H1 (cell line): ENCODE data around the gene HK1. TPM values are rescaled to one million over a fixed set of nuclear protein-coding genes. Genes with fewer than 3 reads are reported as not detected.

Experiments
- CTCF ChIA-PET: fragments of 300-600 bp; sonication (Branson Sonifier 250); formaldehyde crosslinking; loops from one replicate; lab custom pipeline; 2021; ENCODE audit not compliant: partially characterized antibody; lab: Charles Lee
- POLR2A ChIA-PET: fragments of 300-600 bp; sonication (Branson Sonifier 250); formaldehyde crosslinking; loops from one replicate; lab custom pipeline; 2021; ENCODE audit warnings: inconsistent platforms; ENCODE audit not compliant: partially characterized antibody; lab: Charles Lee
- DNase-seq, 2 experiments: peaks; one replicate each; pipeline versions ENCODE4 v3.0.0 to v3.0.0-alpha.2; 2010 to 2022; ENCODE audit warnings: low spot score in 2 of 2, low read depth in 1 of 2, mixed read lengths in 1 of 2
- FAIRE-seq: peaks from 2 replicates; lab custom pipeline; 2011; peaks lifted over from hg19 to GRCh38; lab: Jason Lieb, UNC
- H2AFZ ChIP-seq: 2 replicates; pipeline ENCODE4 v1.8.1; 2012; ENCODE audit warnings: low read length, inconsistent platforms
- H2AK5ac ChIP-seq: 2 replicates; pipeline ENCODE4 v1.6.1; 2013; ENCODE audit warnings: low read depth, low read length
- H2BK120ac ChIP-seq: replicated peaks from 2 replicates; pipeline ENCODE3; 2013; ENCODE audit warnings: low read depth, low read length, inconsistent platforms
- H2BK12ac ChIP-seq: 2 replicates; pipeline ENCODE4 v1.6.1; 2013; ENCODE audit warnings: low read depth, low read length
- H2BK15ac ChIP-seq: 2 replicates; pipeline ENCODE4 v1.6.1; 2013; ENCODE audit warnings: low read length
- H2BK20ac ChIP-seq: 2 replicates; pipeline ENCODE4 v1.6.1; 2013; ENCODE audit warnings: low read length
- H2BK5ac ChIP-seq: 2 replicates; pipeline ENCODE4 v1.6.1; 2013; ENCODE audit warnings: low read depth, low read length
- H3K14ac ChIP-seq: 2 replicates; pipeline ENCODE4 v1.6.1; 2013; ENCODE audit warnings: inconsistent platforms; ENCODE audit not compliant: insufficient read length
- H3K18ac ChIP-seq: 2 replicates; pipeline ENCODE4 v1.6.1; 2013; ENCODE audit warnings: low read length; ENCODE audit errors: extremely low read depth
- H3K23ac ChIP-seq: 2 replicates; pipeline ENCODE4 v1.6.1; 2013; ENCODE audit warnings: inconsistent platforms; ENCODE audit not compliant: insufficient read length
- H3K23me2 ChIP-seq: 2 replicates; pipeline ENCODE4 v1.6.1; 2013; ENCODE audit warnings: low read depth, low read length
- H3K27ac ChIP-seq: 2 replicates; pipeline ENCODE4 v1.6.1; 2011; ENCODE audit warnings: low read depth, low read length, inconsistent platforms
- H3K27me3 ChIP-seq, 4 experiments: replicated peaks in 1 of 4; 1 replicate in 1 of 4; 2 replicates in 3 of 4; pipeline versions ENCODE4 v1.6.1 to v1.8.1; 2011 to 2013; ENCODE audit warnings: low read length in 3 of 4, mild to moderate bottlenecking in 3 of 4, inconsistent platforms in 2 of 4, mixed read lengths in 2 of 4, moderate library complexity in 1 of 4; ENCODE audit not compliant: control insufficient read depth in 3 of 4, insufficient read depth in 3 of 4; ENCODE audit errors: extremely low read depth in 1 of 4
- H3K36me3 ChIP-seq, 4 experiments: 2 replicates each; pipeline versions ENCODE4 v1.6.1 to v1.8.1; 2011 to 2013; ENCODE audit warnings: mild to moderate bottlenecking in 4 of 4, low read length in 3 of 4, moderate library complexity in 2 of 4, control low read depth in 1 of 4, inconsistent platforms in 1 of 4; ENCODE audit not compliant: insufficient read depth in 4 of 4, control insufficient read depth in 2 of 4
- H3K4ac ChIP-seq: replicated peaks from 2 replicates; pipeline ENCODE3; 2013; ENCODE audit warnings: low read length, low read depth, mixed read lengths, inconsistent platforms; ENCODE audit not compliant: insufficient read length
- H3K4me1 ChIP-seq, 4 experiments: replicated peaks in 1 of 4; 1 replicate in 1 of 4; 2 replicates in 3 of 4; pipeline versions ENCODE4 v1.6.1 to v1.8.1; 2011 to 2013; ENCODE audit warnings: low read length in 3 of 4, inconsistent platforms in 2 of 4, mixed read lengths in 1 of 4; ENCODE audit not compliant: insufficient read depth in 4 of 4, control insufficient read depth in 3 of 4
- H3K4me2 ChIP-seq, 2 experiments: 2 replicates each; pipeline versions ENCODE4 v1.6.1 to v1.8.1; 2011 to 2013; ENCODE audit warnings: low read depth in 2 of 2, low read length in 2 of 2, control low read depth in 1 of 2, inconsistent platforms in 1 of 2, mild to moderate bottlenecking in 1 of 2; ENCODE audit not compliant: insufficient read depth in 1 of 2
- H3K4me3 ChIP-seq, 4 experiments: fragments of 200-600, 300-600 bp in 1 of 4; sonication (generic), shearing (Covaris generic), sonication (Bioruptor Twin) in 1 of 4; 2 replicates each; pipeline versions ENCODE4 v1.5.1 to v1.8.1; 2011 to 2016; ENCODE audit warnings: low read length in 4 of 4, low read depth in 3 of 4, control low read depth in 2 of 4, inconsistent platforms in 2 of 4, mild to moderate bottlenecking in 2 of 4, mixed read lengths in 1 of 4, moderate library complexity in 1 of 4; ENCODE audit not compliant: insufficient read depth in 2 of 4; ENCODE audit errors: extremely low read depth in 1 of 4
- H3K56ac ChIP-seq: replicated peaks from 2 replicates; pipeline ENCODE3; 2013; ENCODE audit warnings: low read depth, mild to moderate bottlenecking, mixed read lengths, low read length, inconsistent platforms; ENCODE audit not compliant: insufficient read length
- H3K79me1 ChIP-seq: 2 replicates; pipeline ENCODE4 v1.6.1; 2013; ENCODE audit warnings: low read depth, low read length, control low read depth
- H3K79me2 ChIP-seq, 2 experiments: 2 replicates each; pipeline versions ENCODE4 v1.6.1 to v1.8.1; 2012 to 2013; ENCODE audit warnings: low read length in 2 of 2, mild to moderate bottlenecking in 2 of 2, inconsistent platforms in 1 of 2; ENCODE audit not compliant: insufficient read depth in 2 of 2, control insufficient read depth in 1 of 2
- H3K9ac ChIP-seq, 4 experiments: replicated peaks in 1 of 4; 1 replicate in 1 of 4; 2 replicates in 3 of 4; pipeline versions ENCODE4 v1.6.1 to v1.8.1; 2011 to 2013; ENCODE audit warnings: low read depth in 3 of 4, low read length in 3 of 4, control low read depth in 2 of 4, mild to moderate bottlenecking in 2 of 4, moderate library complexity in 2 of 4, inconsistent platforms in 1 of 4; ENCODE audit errors: extremely low read depth in 1 of 4
- H3K9me3 ChIP-seq, 2 experiments: 2 replicates each; pipeline versions ENCODE4 v1.6.1 to v1.8.1; 2012 to 2013; ENCODE audit warnings: mild to moderate bottlenecking in 2 of 2, moderate library complexity in 2 of 2, control low read depth in 1 of 2, inconsistent platforms in 1 of 2, low read depth in 1 of 2, low read length in 1 of 2, mixed read lengths in 1 of 2; ENCODE audit not compliant: insufficient read depth in 2 of 2
- H4K20me1 ChIP-seq, 2 experiments: replicated peaks in 1 of 2; 2 replicates each; pipeline versions ENCODE3 to v1.8.1; 2011 to 2013; ENCODE audit warnings: inconsistent platforms in 2 of 2, low read length in 2 of 2, mild to moderate bottlenecking in 1 of 2; ENCODE audit not compliant: insufficient read depth in 2 of 2, control insufficient read depth in 1 of 2
- H4K5ac ChIP-seq: 2 replicates; pipeline ENCODE4 v1.6.1; 2013; ENCODE audit warnings: low read length, low read depth, mixed read lengths, inconsistent platforms; ENCODE audit not compliant: insufficient read length
- H4K8ac ChIP-seq: 2 replicates; pipeline ENCODE4 v1.8.0; 2013; ENCODE audit warnings: mild to moderate bottlenecking, moderate library complexity, low read length, inconsistent platforms; ENCODE audit not compliant: insufficient read depth; ENCODE audit errors: extremely low read depth
- H4K91ac ChIP-seq: replicated peaks from 2 replicates; pipeline ENCODE3; 2013; ENCODE audit warnings: low read length, mixed read lengths, inconsistent platforms; ENCODE audit not compliant: insufficient read length
- CHD1 ChIP-seq: IDR thresholded peaks from 2 replicates; pipeline ENCODE4 v1.6.1; 2012; ENCODE audit warnings: low read depth, low read length, improper control_type of control experiment
- CREB1 ChIP-seq: IDR thresholded peaks from 2 replicates; pipeline ENCODE4 v1.6.1; 2012; ENCODE audit warnings: inconsistent platforms
- HDAC6 ChIP-seq: IDR thresholded peaks from one replicate; pipeline ENCODE4 v1.7.1; 2012; ENCODE audit warnings: low read depth, mild to moderate bottlenecking, inconsistent platforms, low read length, moderate library complexity
- KDM5A ChIP-seq: fragments of 200-600 bp; IDR thresholded peaks from 2 replicates; pipeline ENCODE4 v1.7.1; 2012; ENCODE audit warnings: mild to moderate bottlenecking, low read length, inconsistent platforms, mixed read lengths
- RXRA ChIP-seq: IDR thresholded peaks from 2 replicates; pipeline ENCODE4 v1.6.1; 2011; ENCODE audit warnings: low read depth, mild to moderate bottlenecking, low read length, moderate library complexity; ENCODE audit not compliant: insufficient read depth
- TAF1 ChIP-seq: IDR thresholded peaks from 2 replicates; pipeline ENCODE4 v1.6.1; 2011; ENCODE audit warnings: mild to moderate bottlenecking, low read depth, low read length
- TAF7 ChIP-seq: optimal IDR thresholded peaks from 2 replicates; pipeline ENCODE3; 2011; ENCODE audit warnings: low read depth, mild to moderate bottlenecking, inconsistent platforms, low read length, moderate library complexity, borderline replicate concordance
- YY1 ChIP-seq: IDR thresholded peaks from 2 replicates; pipeline ENCODE4 v1.6.1; 2011; ENCODE audit warnings: low read depth, mild to moderate bottlenecking, low read length
- WGBS, 2 experiments: shearing (Covaris generic) in 1 of 2; methylation state at CpG; one replicate each; pipeline versions ENCODE4 v1.1.6 to v1.1.7; 2013 to 2015; ENCODE audit warnings: low lambda C conversion rate in 2 of 2, mixed read lengths in 2 of 2, inconsistent platforms in 1 of 2, low coverage in 1 of 2, missing lambda C conversion rate in 1 of 2; ENCODE audit not compliant: insufficient replicate concordance in 2 of 2, insufficient coverage in 1 of 2, insufficient read length in 1 of 2; ENCODE audit errors: extremely low coverage in 1 of 2, missing lambda C conversion rate in 1 of 2; 5-methylcytosine and 5-hydroxymethylcytosine counted together
- polyA plus RNA-seq, 7 experiments: library from polyadenylated mRNA; depleted of rRNA in 3 of 7; stranded (reverse) in 5 of 7; unstranded in 2 of 7; fragments of >200 nt in 5 of 7; fragments of 200-250 nt in 2 of 7; gene quantifications; 1 replicate in 5 of 7; 2 replicates in 1 of 7; 4 replicates in 1 of 7; pipeline versions ENCODE4 v1.2.1 to v1.2.3, GENCODE V29; 2011 to 2013; ENCODE audit warnings: missing spikeins in 2 of 7, mixed read lengths in 2 of 7
- total RNA-seq: library from RNA; stranded (reverse); fragmentation: NEBNext Ultra II Directional; extraction: Animal tissue kit (Norgen Biotek cat#: 25700); gene quantifications from 2 replicates; pipeline ENCODE4 v1.2.1, GENCODE V29; 2021
- TF ChIP-seq, protein P1 (sequence below): IDR thresholded peaks from 2 replicates; pipeline ENCODE4 v1.6.1; 2012; ENCODE audit warnings: inconsistent platforms
- TF ChIP-seq, protein P2 (sequence below): IDR thresholded peaks from 2 replicates; pipeline ENCODE4 v1.6.1; 2011; ENCODE audit warnings: low read depth, mild to moderate bottlenecking, low read length; ENCODE audit not compliant: insufficient read depth
- TF ChIP-seq, protein P3 (sequence below): IDR thresholded peaks from 2 replicates; pipeline ENCODE4 v1.6.1; 2012; ENCODE audit warnings: low read length, inconsistent platforms

The HK1 gene
- total and polyA plus RNA-seq, 2 of the 8 experiments (the other 6 are each of a cell fraction or from before 2014, with no cell fraction given): 55.8 to 247 TPM

DNA sequence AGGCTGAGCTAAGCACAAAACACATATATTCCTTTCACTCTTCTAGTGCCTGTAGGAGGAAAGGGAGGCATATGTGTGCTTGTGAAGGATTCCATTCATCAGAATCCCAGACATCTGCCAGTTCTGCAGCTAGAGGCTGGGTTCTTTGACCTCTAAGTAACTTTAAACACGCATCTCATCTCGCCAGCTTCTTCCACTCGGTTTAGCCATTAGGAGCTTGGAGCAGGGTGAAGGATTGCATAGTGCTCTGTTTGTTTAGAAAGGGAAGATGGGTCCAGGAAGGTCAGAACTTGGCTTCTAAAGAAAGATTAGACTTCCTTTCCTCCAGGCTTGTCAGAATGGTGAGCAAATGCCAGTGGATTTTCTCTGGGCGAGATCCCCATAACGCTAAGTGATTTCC, 43.6 kb downstream of the HK1 start:
- H4K20me1 ChIP-seq: peaks cover 4 to 14% of the 10 kb centered on the region in 2 experiments
- FAIRE-seq: no peak
- TF ChIP-seq TAF1 (no peak), CREB1 (no peak), HDAC6 (no peak), YY1 (no peak), KDM5A (no peak), TAF7 (no peak), CHD1 (no peak), RXRA (no peak)
- TF ChIP-seq, protein P1, sequence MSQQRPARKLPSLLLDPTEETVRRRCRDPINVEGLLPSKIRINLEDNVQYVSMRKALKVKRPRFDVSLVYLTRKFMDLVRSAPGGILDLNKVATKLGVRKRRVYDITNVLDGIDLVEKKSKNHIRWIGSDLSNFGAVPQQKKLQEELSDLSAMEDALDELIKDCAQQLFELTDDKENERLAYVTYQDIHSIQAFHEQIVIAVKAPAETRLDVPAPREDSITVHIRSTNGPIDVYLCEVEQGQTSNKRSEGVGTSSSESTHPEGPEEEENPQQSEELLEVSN: no peak
- TF ChIP-seq, protein P2, sequence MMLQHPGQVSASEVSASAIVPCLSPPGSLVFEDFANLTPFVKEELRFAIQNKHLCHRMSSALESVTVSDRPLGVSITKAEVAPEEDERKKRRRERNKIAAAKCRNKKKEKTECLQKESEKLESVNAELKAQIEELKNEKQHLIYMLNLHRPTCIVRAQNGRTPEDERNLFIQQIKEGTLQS: no peak
- TF ChIP-seq, protein P3, sequence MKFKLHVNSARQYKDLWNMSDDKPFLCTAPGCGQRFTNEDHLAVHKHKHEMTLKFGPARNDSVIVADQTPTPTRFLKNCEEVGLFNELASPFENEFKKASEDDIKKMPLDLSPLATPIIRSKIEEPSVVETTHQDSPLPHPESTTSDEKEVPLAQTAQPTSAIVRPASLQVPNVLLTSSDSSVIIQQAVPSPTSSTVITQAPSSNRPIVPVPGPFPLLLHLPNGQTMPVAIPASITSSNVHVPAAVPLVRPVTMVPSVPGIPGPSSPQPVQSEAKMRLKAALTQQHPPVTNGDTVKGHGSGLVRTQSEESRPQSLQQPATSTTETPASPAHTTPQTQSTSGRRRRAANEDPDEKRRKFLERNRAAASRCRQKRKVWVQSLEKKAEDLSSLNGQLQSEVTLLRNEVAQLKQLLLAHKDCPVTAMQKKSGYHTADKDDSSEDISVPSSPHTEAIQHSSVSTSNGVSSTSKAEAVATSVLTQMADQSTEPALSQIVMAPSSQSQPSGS: no peak

More for the DNA sequence above, 43.6 kb downstream of the HK1 start:
- H3K36me3 ChIP-seq: no peaks in the 10 kb centered on the region
- H3K14ac ChIP-seq: no peak overlapping the region
- peak overlapping the region; percentile 80; the same call in 1 of the 2 replicates for H2BK5ac ChIP-seq
- WGBS, 2 experiments: 90% methylated on average over 5 of the region's 5 CpGs; no CpG with 5 or more reads in 1 of the 2 experiments
- H3K4me3 ChIP-seq: no peak overlapping the region
- no peak overlapping the region for H3K23ac ChIP-seq
- H3K79me2 ChIP-seq: peaks cover 45 to 76% of the 10 kb centered on the region in 2 experiments
- H3K4ac ChIP-seq: peak overlapping the region; percentile 0
- peaks cover 16 to 42% (median 29%) of the 10 kb centered on the region in 4 experiments for H3K4me1 ChIP-seq
- peak overlapping the region; percentile 7 for H4K91ac ChIP-seq
- peak overlapping the region in 1 of 2 experiments; percentile 97; a peak in 1 of 4 replicates for H3K4me2 ChIP-seq
- POLR2A ChIA-PET: interaction anchor here (0.8 to 1.7 kb wide), 2 partner anchors 11 to 29 kb away, joined by 3 to 7 read pairs; no protein-coding TSS in a partner anchor
- H2BK15ac ChIP-seq: no peak overlapping the region
- no peak for DNase-seq
- H3K9me3 ChIP-seq: no peaks in the 10 kb centered on the region
- no peak overlapping the region for H3K27ac ChIP-seq
- H3K27me3 ChIP-seq: no peaks in the 10 kb centered on the region
- H2BK20ac ChIP-seq: no peak overlapping the region
- no peak overlapping the region for H4K8ac ChIP-seq
- H3K79me1 ChIP-seq: peaks cover 14% of the 10 kb centered on the region; the same call in 1 of the 2 replicates
- no peak overlapping the region for H2AFZ ChIP-seq
- H2AK5ac ChIP-seq: peak overlapping the region; percentile 76; the same call in 1 of the 2 replicates
- H2BK12ac ChIP-seq: no peak overlapping the region
- H4K5ac ChIP-seq: no peak overlapping the region
- peaks cover 9% of the 10 kb centered on the region for H3K23me2 ChIP-seq
- H3K56ac ChIP-seq: no peak overlapping the region
- H3K9ac ChIP-seq: no peak overlapping the region
- no peak overlapping the region for H3K18ac ChIP-seq
- CTCF ChIA-PET: interaction anchor here (1.1 to 4.4 kb wide), 5 partner anchors 9 to 85 kb away, joined by 4 to 23 read pairs (median 5); no protein-coding TSS in a partner anchor
- H2BK120ac ChIP-seq: peak overlapping the region; percentile 58
